Measurements from ENCODE around the gene CEP89.
"Not testable (repeated sequence)": the region's sequence is repeated elsewhere in the genome, so short reads cannot be mapped to it uniquely, and the experiment has no call there.

DNA sequence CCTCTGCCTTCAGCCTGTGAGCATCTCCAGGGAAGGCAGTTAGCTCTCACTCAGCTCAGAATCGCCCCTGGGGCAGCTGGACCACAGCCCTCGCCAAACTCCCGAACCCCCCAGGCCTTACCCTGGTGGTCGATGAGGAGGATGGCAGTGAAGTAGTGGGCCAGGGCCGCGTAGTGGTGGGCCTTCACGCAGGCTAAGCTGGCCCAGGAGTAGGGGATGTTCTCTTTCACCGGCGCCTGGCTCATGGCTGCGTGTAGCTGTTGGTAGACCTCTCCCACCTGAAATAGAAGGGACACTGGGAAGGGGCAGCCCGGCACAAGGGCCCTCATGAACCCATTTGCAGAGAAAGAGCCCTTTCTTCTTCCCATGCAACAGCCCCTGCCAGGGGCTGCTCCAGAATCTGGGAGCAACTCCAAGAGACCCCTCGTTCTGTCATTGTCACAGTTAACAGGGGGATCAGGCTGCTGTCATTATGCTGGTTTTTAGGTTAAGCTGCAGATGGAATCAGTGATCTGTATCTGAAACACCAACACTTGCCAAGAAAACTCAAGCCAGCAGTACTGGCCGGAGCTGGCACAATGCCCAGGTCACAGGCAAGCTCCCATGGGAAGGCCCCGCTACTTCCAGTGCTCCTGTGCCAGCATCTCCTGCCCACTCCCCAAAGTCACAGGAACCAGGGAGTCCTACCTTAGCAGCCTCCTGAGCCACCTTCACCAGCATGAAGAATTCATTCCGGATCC is 30.5 kb upstream of the CEP89 start:
- TF ChIP-seq, protein P1, sequence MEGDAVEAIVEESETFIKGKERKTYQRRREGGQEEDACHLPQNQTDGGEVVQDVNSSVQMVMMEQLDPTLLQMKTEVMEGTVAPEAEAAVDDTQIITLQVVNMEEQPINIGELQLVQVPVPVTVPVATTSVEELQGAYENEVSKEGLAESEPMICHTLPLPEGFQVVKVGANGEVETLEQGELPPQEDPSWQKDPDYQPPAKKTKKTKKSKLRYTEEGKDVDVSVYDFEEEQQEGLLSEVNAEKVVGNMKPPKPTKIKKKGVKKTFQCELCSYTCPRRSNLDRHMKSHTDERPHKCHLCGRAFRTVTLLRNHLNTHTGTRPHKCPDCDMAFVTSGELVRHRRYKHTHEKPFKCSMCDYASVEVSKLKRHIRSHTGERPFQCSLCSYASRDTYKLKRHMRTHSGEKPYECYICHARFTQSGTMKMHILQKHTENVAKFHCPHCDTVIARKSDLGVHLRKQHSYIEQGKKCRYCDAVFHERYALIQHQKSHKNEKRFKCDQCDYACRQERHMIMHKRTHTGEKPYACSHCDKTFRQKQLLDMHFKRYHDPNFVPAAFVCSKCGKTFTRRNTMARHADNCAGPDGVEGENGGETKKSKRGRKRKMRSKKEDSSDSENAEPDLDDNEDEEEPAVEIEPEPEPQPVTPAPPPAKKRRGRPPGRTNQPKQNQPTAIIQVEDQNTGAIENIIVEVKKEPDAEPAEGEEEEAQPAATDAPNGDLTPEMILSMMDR (IDR thresholded peaks at IDR 0.05), result not testable (repeated sequence)
- not testable (repeated sequence) for TF ChIP-seq POLR2A (IDR thresholded peaks at IDR 0.05)
